OCI-LY3 (cell line): Measurements from ENCODE around the gene CLDN24.
A peak's percentile ranks its signal among the peaks of the same experiment; 100 is the strongest.

ENCODE experiments used
- H2AFZ ChIP-seq: fragments of 200-600, 300-600 bp; shearing (Covaris generic); 2 replicates; pipeline ENCODE4 v1.6.0; 2014; ENCODE audit warnings: antibody characterized with exemption, low read depth, low read length
- H3K27ac ChIP-seq: fragments of 200-600, 300-600 bp; sonication (generic); 2 replicates; pipeline ENCODE4 v1.5.1; 2014; ENCODE audit warnings: mild to moderate bottlenecking, low read length, moderate library complexity, mixed read lengths
- H3K27me3 ChIP-seq: fragments of 200-600, 300-600 bp; sonication (generic); 2 replicates; pipeline ENCODE4 v1.6.1; 2014; ENCODE audit warnings: low read depth, low read length, mixed read lengths
- H3K36me3 ChIP-seq: fragments of 200-600, 300-600 bp; sonication (generic); replicated peaks from 2 replicates; pipeline ENCODE3; 2014; ENCODE audit warnings: low read depth, low read length, mixed read lengths
- H3K4me1 ChIP-seq: fragments of 300-600, 200-600 bp; sonication (generic); 2 replicates; pipeline ENCODE4 v1.6.1; 2014; ENCODE audit warnings: low read length, mixed read lengths
- H3K4me2 ChIP-seq: fragments of 200-600, 300-600 bp; sonication (generic); 2 replicates; pipeline ENCODE4 v1.6.1; 2014; ENCODE audit warnings: low read length, mixed read lengths
- H3K4me3 ChIP-seq: fragments of 300-600, 200-600 bp; sonication (generic); 2 replicates; pipeline ENCODE4 v1.5.1; 2014; ENCODE audit warnings: antibody characterized with exemption, mild to moderate bottlenecking, low read length, moderate library complexity
- H3K79me2 ChIP-seq: fragments of 300-600, 200-600 bp; shearing (Covaris generic); 2 replicates; pipeline ENCODE4 v1.6.1; 2014; ENCODE audit warnings: mild to moderate bottlenecking, low read length, mixed read lengths
- H3K9ac ChIP-seq: fragments of 300-600, 200-600 bp; shearing (Covaris generic); 2 replicates; pipeline ENCODE4 v1.6.0; 2014; ENCODE audit warnings: mild to moderate bottlenecking, low read length, moderate library complexity
- H3K9me3 ChIP-seq: fragments of 200-600, 300-600 bp; shearing (Covaris generic); 2 replicates; pipeline ENCODE4 v1.6.1; 2014; ENCODE audit warnings: low read length, mixed read lengths; ENCODE audit not compliant: insufficient read depth
- H4K20me1 ChIP-seq: fragments of 200-600, 300-600 bp; sonication (generic); 2 replicates; pipeline ENCODE4 v1.6.1; 2016; ENCODE audit warnings: low read length, mixed read lengths; ENCODE audit not compliant: insufficient read depth
- EZH2phosphoT487 ChIP-seq: fragments of 200-600 bp; shearing (Covaris generic); IDR thresholded peaks from 2 replicates; pipeline ENCODE4 v1.6.1; 2018; ENCODE audit warnings: antibody characterized with exemption, mixed run types, low read depth
- TF ChIP-seq, protein P1 (sequence below): fragments of 200-600, 300-600 bp; sonication (generic); IDR thresholded peaks from 2 replicates; pipeline ENCODE4 v1.5.1; 2014; ENCODE audit warnings: antibody characterized with exemption, low read length, low read depth

Gene CLDN24

GRCh38 chr4:183355405-183355804 lies 33.2 kb upstream of the CLDN24 start:
- H3K4me1 ChIP-seq, result peaks cover 36% of the 10 kb centered on the region
- H3K36me3 ChIP-seq, result no peaks in the 10 kb centered on the region
- H3K9me3 ChIP-seq, result no peaks in the 10 kb centered on the region
- no peak overlapping the region for H2AFZ ChIP-seq
- no peak for TF ChIP-seq EZH2phosphoT487
- TF ChIP-seq, protein P1, sequence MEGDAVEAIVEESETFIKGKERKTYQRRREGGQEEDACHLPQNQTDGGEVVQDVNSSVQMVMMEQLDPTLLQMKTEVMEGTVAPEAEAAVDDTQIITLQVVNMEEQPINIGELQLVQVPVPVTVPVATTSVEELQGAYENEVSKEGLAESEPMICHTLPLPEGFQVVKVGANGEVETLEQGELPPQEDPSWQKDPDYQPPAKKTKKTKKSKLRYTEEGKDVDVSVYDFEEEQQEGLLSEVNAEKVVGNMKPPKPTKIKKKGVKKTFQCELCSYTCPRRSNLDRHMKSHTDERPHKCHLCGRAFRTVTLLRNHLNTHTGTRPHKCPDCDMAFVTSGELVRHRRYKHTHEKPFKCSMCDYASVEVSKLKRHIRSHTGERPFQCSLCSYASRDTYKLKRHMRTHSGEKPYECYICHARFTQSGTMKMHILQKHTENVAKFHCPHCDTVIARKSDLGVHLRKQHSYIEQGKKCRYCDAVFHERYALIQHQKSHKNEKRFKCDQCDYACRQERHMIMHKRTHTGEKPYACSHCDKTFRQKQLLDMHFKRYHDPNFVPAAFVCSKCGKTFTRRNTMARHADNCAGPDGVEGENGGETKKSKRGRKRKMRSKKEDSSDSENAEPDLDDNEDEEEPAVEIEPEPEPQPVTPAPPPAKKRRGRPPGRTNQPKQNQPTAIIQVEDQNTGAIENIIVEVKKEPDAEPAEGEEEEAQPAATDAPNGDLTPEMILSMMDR, result no peak
- H3K9ac ChIP-seq, result no peak overlapping the region
- H3K4me3 ChIP-seq, result no peak overlapping the region
- no peaks in the 10 kb centered on the region for H3K27me3 ChIP-seq
- no peaks in the 10 kb centered on the region for H4K20me1 ChIP-seq
- no peak overlapping the region for H3K27ac ChIP-seq
- H3K4me2 ChIP-seq, result no peak overlapping the region
- H3K79me2 ChIP-seq, result no peaks in the 10 kb centered on the region

GRCh38 chr4:183354219-183354618 lies 32.0 kb upstream of the CLDN24 start:
- Histone ChIP-seq H3K9ac (no peak overlapping the region), H4K20me1 (no peaks in the 10 kb centered on the region), H3K27me3 (no peaks in the 10 kb centered on the region), H3K4me1 (peaks cover 36% of the 10 kb centered on the region), H3K36me3 (no peaks in the 10 kb centered on the region), H2AFZ (peak overlapping the region; percentile 54; the same call in 1 of the 2 replicates), H3K9me3 (no peaks in the 10 kb centered on the region), H3K27ac (no peak overlapping the region), H3K4me2 (no peak overlapping the region), H3K4me3 (no peak overlapping the region), H3K79me2 (no peaks in the 10 kb centered on the region)
- TF ChIP-seq, protein P1, result no peak
- TF ChIP-seq EZH2phosphoT487, result no peak

DNA sequence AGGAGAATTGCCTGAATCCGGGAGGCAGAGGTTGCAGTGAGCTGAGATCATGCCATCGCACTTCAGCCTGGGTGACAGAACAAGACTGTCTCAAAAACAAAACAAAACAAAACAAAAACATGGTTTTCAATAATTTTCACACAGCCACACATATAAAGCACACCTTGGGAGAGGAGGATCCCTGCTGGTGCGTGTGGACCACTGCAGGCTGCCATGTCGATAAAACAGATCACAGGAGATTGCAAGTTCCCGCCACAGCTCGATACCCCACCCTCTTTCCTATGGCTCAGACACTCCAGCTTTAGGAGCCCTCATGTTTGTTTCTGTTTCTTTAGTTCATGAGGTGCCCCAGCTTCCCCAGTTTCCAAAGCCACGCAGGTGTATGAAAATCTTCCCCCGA lies 31.3 kb upstream of the CLDN24 start:
- Histone ChIP-seq H3K27me3 (no peaks in the 10 kb centered on the region), H3K9me3 (no peaks in the 10 kb centered on the region), H3K4me1 (peaks cover 40% of the 10 kb centered on the region), H3K36me3 (no peaks in the 10 kb centered on the region), H3K9ac (no peak overlapping the region), H4K20me1 (no peaks in the 10 kb centered on the region), H3K79me2 (no peaks in the 10 kb centered on the region), H3K4me2 (peak overlapping the region; percentile 13), H3K4me3 (no peak overlapping the region), H3K27ac (no peak overlapping the region), H2AFZ (peak overlapping the region; percentile 54)
- TF ChIP-seq, protein P1, result peak; percentile 48
- TF ChIP-seq EZH2phosphoT487, result no peak

DNA sequence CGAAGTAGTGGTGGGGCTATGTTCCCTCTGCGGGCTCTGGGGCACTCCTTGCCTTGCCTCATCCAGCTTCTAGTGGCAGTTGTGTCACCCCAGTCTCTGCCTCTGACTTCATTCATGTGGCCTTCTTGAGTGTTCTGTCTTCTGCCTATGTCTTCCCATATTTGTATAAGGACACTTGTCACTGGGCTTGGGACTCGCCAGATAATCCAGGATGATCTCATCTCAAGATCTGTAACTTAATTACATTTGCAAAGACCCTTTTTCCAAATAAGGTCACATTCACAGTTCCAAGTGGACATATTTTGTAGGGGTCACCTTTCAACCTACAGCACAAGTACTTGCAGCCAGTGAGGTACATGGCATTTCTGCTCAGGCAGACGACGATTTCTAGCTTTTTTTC lies 30.3 kb upstream of the CLDN24 start:
- peaks cover 40% of the 10 kb centered on the region for H3K4me1 ChIP-seq
- no peak overlapping the region for H3K4me3 ChIP-seq
- no peaks in the 10 kb centered on the region for H3K36me3 ChIP-seq
- peak overlapping the region; percentile 5; the same call in 1 of the 2 replicates for H3K9ac ChIP-seq
- no peak overlapping the region for H2AFZ ChIP-seq
- no peak for TF ChIP-seq EZH2phosphoT487
- TF ChIP-seq, protein P1, result no peak
- no peaks in the 10 kb centered on the region for H3K9me3 ChIP-seq
- no peak overlapping the region for H3K4me2 ChIP-seq
- peak overlapping the region; percentile 47; the same call in 1 of the 2 replicates for H3K27ac ChIP-seq
- no peaks in the 10 kb centered on the region for H3K79me2 ChIP-seq
- no peaks in the 10 kb centered on the region for H4K20me1 ChIP-seq
- H3K27me3 ChIP-seq, result no peaks in the 10 kb centered on the region
